ENCODE data around the gene HSPA1L.

GRCh38 chr6:31813465-31813849, 1.6 kb downstream of the HSPA1L start:
- TF ChIP-seq CTCF (IDR thresholded peaks at IDR 0.05): no peak
- no peak for TF ChIP-seq POLR2A (IDR thresholded peaks at IDR 0.05)
